ENCODE results near the gene TPSG1. TPM values are rescaled to one million over a fixed set of nuclear protein-coding genes. Genes with fewer than 3 reads are reported as not detected.

TPSG1 gene
- total RNA-seq, 1 experiment from 2014 or later, result not detected

DNA sequence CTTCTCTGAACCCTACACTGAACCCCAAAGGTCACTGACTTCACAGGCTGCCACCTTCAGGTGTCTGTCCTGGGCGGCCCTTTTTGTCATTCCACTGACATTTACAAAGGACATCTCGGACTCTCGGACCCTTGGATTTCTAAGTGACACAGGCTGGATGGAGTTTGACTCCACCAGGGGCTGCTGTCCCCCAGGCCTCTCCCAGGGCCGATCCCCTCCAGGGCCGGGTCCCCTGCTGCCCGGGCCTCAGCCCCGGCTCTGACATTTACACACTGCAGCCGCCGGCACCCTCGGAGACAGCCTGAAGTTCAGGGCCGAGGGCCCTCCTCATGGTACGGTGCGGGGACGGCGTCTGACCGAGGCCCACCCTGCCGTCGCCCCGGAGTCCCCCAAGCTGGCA is 48.0 kb downstream of the TPSG1 start:
- DNase-seq (ENCODE audit: low read depth), result no peak

DNA sequence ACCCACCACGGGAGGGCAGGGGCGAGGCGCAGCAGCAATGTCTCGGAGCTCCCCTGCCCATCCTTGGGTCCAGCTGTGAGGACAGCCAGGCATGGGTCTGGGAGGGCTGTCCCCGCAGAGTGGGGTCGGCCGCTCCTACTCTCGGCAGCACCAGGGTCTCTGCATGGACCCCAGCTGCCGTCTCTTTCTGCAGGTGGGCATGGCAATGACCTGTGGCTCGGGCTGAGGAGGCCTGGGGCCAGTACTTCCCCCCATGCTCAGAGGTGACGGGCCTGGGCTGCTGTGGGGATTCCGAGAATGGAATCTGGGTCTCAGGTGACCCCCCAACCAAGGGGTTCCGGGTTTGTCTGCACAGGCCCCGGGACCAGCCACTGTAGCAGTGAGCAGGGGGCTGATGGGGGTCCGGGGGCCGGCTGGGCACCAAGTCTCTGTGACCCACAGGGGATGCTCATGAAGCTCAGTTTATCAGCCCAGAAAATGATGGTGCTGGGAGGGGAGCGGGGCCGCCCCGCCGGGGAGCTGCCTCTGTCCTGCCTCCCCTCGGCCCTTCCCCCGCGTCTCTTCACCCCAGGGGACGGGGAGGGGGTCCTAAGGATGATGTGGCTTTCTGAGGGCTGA is 48.7 kb downstream of the TPSG1 start:
- DNase-seq (ENCODE audit: low read depth), result no peak

DNA sequence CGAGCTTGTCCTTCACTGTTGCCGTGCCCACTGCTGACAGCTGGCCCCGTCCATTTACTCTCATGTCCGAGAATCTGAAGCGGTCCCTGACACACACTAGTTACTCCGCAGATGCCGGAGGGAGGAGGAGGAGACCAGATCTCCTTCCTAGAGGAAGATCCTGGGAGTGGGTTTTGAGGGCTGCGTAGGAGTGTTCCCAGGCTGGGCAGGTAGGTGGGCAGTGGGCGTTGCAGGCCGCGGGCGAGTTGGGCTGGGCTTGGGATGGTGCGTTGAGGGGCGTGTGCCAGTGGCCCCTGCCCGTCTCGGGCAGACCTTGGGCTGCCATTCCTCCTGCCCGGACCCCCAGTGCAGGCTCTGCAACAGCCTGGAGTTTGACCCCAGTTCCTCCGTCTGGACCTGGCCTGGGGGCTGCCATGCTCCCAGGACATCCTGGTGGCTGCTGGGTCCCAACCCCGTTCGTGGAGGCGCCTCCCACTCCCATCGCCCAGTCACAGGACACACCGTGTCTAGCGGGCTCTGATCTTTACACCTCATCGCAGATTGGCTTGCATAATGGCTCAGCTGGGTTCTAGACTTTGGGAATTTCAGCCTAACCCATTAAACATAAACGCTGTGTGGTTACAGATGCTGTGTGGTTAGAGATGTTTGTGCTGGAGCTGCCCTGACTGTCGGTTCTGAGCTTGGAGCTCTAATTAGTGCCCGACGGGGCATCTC is 49.3 kb downstream of the TPSG1 start:
- DNase-seq (ENCODE audit: low read depth), result peak; percentile 50

- DNase-seq (ENCODE audit: low read depth), result peak; percentile 42
These were observed 50.4 kb downstream of the TPSG1 start for GRCh38 chr16:1174477-1175357.

- no peak for DNase-seq (ENCODE audit: low read depth)
These were observed 51.1 kb downstream of the TPSG1 start for GRCh38 chr16:1173788-1174451.

- no peak for DNase-seq (ENCODE audit: low read depth)
These were observed 52.4 kb downstream of the TPSG1 start for GRCh38 chr16:1172651-1173050.

DNA sequence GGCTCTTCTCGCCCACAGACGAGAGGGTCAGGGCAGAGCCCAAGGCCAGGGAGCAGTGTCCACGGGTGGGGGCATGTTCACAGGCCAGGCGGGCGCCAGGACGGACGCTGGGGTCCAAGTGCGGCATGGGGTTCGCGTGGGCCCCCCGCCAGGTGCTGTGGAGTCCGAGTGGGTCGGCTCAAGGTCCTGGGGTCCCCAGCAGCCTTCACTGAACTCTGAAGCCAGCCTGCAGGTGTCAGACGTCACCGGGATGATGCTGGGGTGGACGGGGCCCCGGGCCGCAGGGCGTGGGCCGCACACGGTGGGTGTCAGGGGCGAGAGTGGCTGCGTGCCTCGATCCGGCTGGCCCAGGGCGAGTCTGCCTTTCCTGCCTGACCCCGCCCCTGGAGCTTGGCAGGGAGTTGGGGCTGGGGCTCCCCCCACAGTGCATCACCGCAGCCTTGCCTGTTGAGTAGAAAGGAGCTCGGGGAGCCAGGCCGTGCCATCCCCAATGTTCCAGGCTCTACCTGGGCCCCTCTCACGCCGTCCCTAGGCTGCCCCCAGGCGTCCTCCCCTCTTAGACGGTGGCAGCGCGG is 53.1 kb downstream of the TPSG1 start:
- no peak for DNase-seq (ENCODE audit: low read depth)

Other genes with a start within 250 kb of the TPSG1 start
- not detected in 2 replicates for gene SOX8, start 243.5 kb downstream of the TPSG1 start, total RNA-seq (2014; rRNA removed; shearing (Covaris generic))
- gene SSTR5, start 152.5 kb downstream of the TPSG1 start, total RNA-seq (2014; rRNA removed; shearing (Covaris generic)), result not detected in 2 replicates
- not detected in 2 replicates for gene C1QTNF8, start 129.0 kb downstream of the TPSG1 start, total RNA-seq (2014; rRNA removed; shearing (Covaris generic))
- gene CACNA1H, start 72.2 kb downstream of the TPSG1 start, total RNA-seq (2014; rRNA removed; shearing (Covaris generic)), result 0.02 TPM in 1 of 2 replicates, not detected in the other
- 0.17 TPM in 1 of 2 replicates, not detected in the other for gene TPSB2, start 4.9 kb upstream of the TPSG1 start, total RNA-seq (2014; rRNA removed; shearing (Covaris generic))
- gene TPSAB1, start 15.4 kb upstream of the TPSG1 start, total RNA-seq (2014; rRNA removed; shearing (Covaris generic)), result not detected in 2 replicates
- not detected in 2 replicates for gene TPSD1, start 30.8 kb upstream of the TPSG1 start, total RNA-seq (2014; rRNA removed; shearing (Covaris generic))
- gene UBE2I, start 84.4 kb upstream of the TPSG1 start, total RNA-seq (2014; rRNA removed; shearing (Covaris generic)), result 85.7 and 87.6 TPM in 2 replicates
- gene BAIAP3, start 108.4 kb upstream of the TPSG1 start, total RNA-seq (2014; rRNA removed; shearing (Covaris generic)), result 0.34 TPM in 1 of 2 replicates, not detected in the other
- gene TSR3, start 126.6 kb upstream of the TPSG1 start, total RNA-seq (2014; rRNA removed; shearing (Covaris generic)), result 54.2 and 101 TPM in 2 replicates
- gene GNPTG, start 126.7 kb upstream of the TPSG1 start, total RNA-seq (2014; rRNA removed; shearing (Covaris generic)), result 43.8 and 50.1 TPM in 2 replicates
- 6.5 and 13.0 TPM in 2 replicates for gene UNKL, start 189.4 kb upstream of the TPSG1 start, total RNA-seq (2014; rRNA removed; shearing (Covaris generic))
- 21.8 and 23.4 TPM in 2 replicates for gene UQCC4, start 195.5 kb upstream of the TPSG1 start, total RNA-seq (2014; rRNA removed; shearing (Covaris generic))
- gene PERCC1, start 205.8 kb upstream of the TPSG1 start, total RNA-seq (2014; rRNA removed; shearing (Covaris generic)), result not detected in 2 replicates
- gene CCDC154, start 219.3 kb upstream of the TPSG1 start, total RNA-seq (2014; rRNA removed; shearing (Covaris generic)), result 0.05 TPM in 1 of 2 replicates, not detected in the other
- 44.0 and 84.0 TPM in 2 replicates for gene CLCN7, start 249.8 kb upstream of the TPSG1 start, total RNA-seq (2014; rRNA removed; shearing (Covaris generic))

All from M059J (cell line).